ENCODE data around the gene PPP1R8.

Gene PPP1R8

GRCh38 chr1:27878039-27878438 lies 47.5 kb downstream of the PPP1R8 start:
- Histone ChIP-seq H3K36me3 (replicated peaks) (no peaks in the 10 kb centered on the region), H3K27ac (no peak overlapping the region), H3K27me3 (replicated peaks) (no peaks in the 10 kb centered on the region), H3K4me3 (ENCODE audit: low read depth, low read length) (no peak overlapping the region)
- in situ Hi-C loops (cut with HindIII; ENCODE audit: low pct_ligation_motif_present, low sequenced_read_pairs), result no loop called here
- TF ChIP-seq CTCF (IDR thresholded peaks at IDR 0.05; ENCODE audit: low read depth, low read length, missing control alignments), result no peak
- DNase-seq, result no peak

- no peak for DNase-seq
- H3K4me3 ChIP-seq (ENCODE audit: low read depth, low read length), result no peak overlapping the region
- TF ChIP-seq CTCF (IDR thresholded peaks at IDR 0.05; ENCODE audit: low read depth, low read length, missing control alignments), result no peak
- in situ Hi-C loops (cut with HindIII; ENCODE audit: low pct_ligation_motif_present, low sequenced_read_pairs), result no loop called here
- H3K27me3 ChIP-seq (replicated peaks), result no peaks in the 10 kb centered on the region
- no peaks in the 10 kb centered on the region for H3K36me3 ChIP-seq (replicated peaks)
- H3K27ac ChIP-seq, result no peak overlapping the region
Observed at GRCh38 chr1:27878787-27879335, 48.3 kb downstream of the PPP1R8 start.

- no peak for TF ChIP-seq CTCF (IDR thresholded peaks at IDR 0.05; ENCODE audit: low read depth, low read length, missing control alignments)
- H3K4me3 ChIP-seq (ENCODE audit: low read depth, low read length), result no peak overlapping the region
- DNase-seq, result no peak
- no peaks in the 10 kb centered on the region for H3K36me3 ChIP-seq (replicated peaks)
- no peak overlapping the region for H3K27ac ChIP-seq
- no peaks in the 10 kb centered on the region for H3K27me3 ChIP-seq (replicated peaks)
- in situ Hi-C loops (cut with HindIII; ENCODE audit: low pct_ligation_motif_present, low sequenced_read_pairs), result no loop called here
Observed at GRCh38 chr1:27879374-27880082, 48.9 kb downstream of the PPP1R8 start.

GRCh38 chr1:27882543-27882903 lies 51.9 kb downstream of the PPP1R8 start:
- in situ Hi-C loops (cut with HindIII; ENCODE audit: low pct_ligation_motif_present, low sequenced_read_pairs), result no loop called here
- Histone ChIP-seq H3K27me3 (replicated peaks) (no peaks in the 10 kb centered on the region), H3K4me3 (ENCODE audit: low read depth, low read length) (no peak overlapping the region), H3K36me3 (replicated peaks) (no peaks in the 10 kb centered on the region), H3K27ac (no peak overlapping the region)
- TF ChIP-seq CTCF (IDR thresholded peaks at IDR 0.05; ENCODE audit: low read depth, low read length, missing control alignments), result no peak
- DNase-seq, result no peak

GRCh38 chr1:27883536-27883935 lies 53.0 kb downstream of the PPP1R8 start:
- H3K4me3 ChIP-seq (ENCODE audit: low read depth, low read length), result no peak overlapping the region

More at GRCh38 chr1:27883536-27883935, 53.0 kb downstream of the PPP1R8 start:
- H3K36me3 ChIP-seq (replicated peaks), result no peaks in the 10 kb centered on the region
- no peak for TF ChIP-seq CTCF (IDR thresholded peaks at IDR 0.05; ENCODE audit: low read depth, low read length, missing control alignments)
- no peaks in the 10 kb centered on the region for H3K27me3 ChIP-seq (replicated peaks)
- no peak overlapping the region for H3K27ac ChIP-seq
- DNase-seq, result no peak
- in situ Hi-C loops (cut with HindIII; ENCODE audit: low pct_ligation_motif_present, low sequenced_read_pairs), result no loop called here

All from brain microvascular endothelial cell (primary cell).